IPS-18a (cell line): ENCODE measurements around the gene SUB1.

Source experiments
- H3K27ac ChIP-seq: one replicate; pipeline ENCODE4 v1.5.1; 2013; ENCODE audit warnings: low read length
- H3K27me3 ChIP-seq: one replicate; pipeline ENCODE4 v1.6.1; 2013; ENCODE audit warnings: mild to moderate bottlenecking, low read length; ENCODE audit not compliant: control insufficient read depth, insufficient read depth
- H3K36me3 ChIP-seq: one replicate; pipeline ENCODE4 v1.6.1; 2013; ENCODE audit warnings: low read depth, low read length; ENCODE audit not compliant: control insufficient read depth
- H3K4me1 ChIP-seq: one replicate; pipeline ENCODE4 v1.6.1; 2013; ENCODE audit warnings: low read depth, low read length; ENCODE audit not compliant: control insufficient read depth
- H3K4me3 ChIP-seq: one replicate; pipeline ENCODE4 v1.5.1; 2013; ENCODE audit warnings: low read length
- H3K9ac ChIP-seq: one replicate; pipeline ENCODE4 v1.6.1; 2013; ENCODE audit warnings: mild to moderate bottlenecking, low read length, moderate library complexity
- H3K9me3 ChIP-seq: one replicate; pipeline ENCODE4 v1.6.1; 2013; ENCODE audit warnings: low read depth, low read length; ENCODE audit not compliant: control insufficient read depth

Gene SUB1

DNA sequence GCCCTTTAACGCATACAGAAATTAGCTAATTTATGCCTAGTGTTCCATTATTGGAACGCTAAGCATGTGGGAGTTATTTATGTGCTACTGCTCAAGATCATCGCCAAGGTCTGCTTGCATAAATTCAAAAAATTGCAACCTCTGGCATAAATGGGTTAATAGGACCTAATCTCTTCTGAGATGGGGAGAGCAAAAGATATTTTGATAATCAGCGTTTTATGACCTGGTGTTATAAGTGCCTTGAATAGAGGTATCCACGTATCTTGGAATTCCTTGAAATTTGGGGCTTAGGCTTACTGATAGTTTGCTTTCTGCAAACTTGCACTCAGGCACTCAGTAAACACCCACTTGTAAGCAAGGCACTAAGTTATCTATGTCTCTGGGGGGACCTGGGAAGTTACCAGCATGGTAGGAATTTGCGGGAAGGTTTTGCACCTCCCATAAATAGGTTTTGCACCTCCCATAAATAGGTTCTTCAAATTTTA, 1.8 kb downstream of the SUB1 start:
- Histone ChIP-seq H3K9ac (peak overlapping the region; percentile 95), H3K27ac (no peak overlapping the region), H3K4me3 (peak overlapping the region; percentile 98)

GRCh38 chr5:32589416-32589815, 4.1 kb downstream of the SUB1 start:
- no peak overlapping the region for H3K27ac ChIP-seq
- H3K27me3 ChIP-seq, result no peaks in the 10 kb centered on the region
- no peaks in the 10 kb centered on the region for H3K9me3 ChIP-seq
- H3K4me1 ChIP-seq, result peaks cover 7% of the 10 kb centered on the region
- H3K4me3 ChIP-seq, result no peak overlapping the region
- no peak overlapping the region for H3K9ac ChIP-seq
- peaks cover 48% of the 10 kb centered on the region for H3K36me3 ChIP-seq

More for the DNA sequence above, 1.8 kb downstream of the SUB1 start:
- H3K27me3 ChIP-seq, result no peaks in the 10 kb centered on the region
- no peaks in the 10 kb centered on the region for H3K9me3 ChIP-seq
- peaks cover 17% of the 10 kb centered on the region for H3K4me1 ChIP-seq
- H3K36me3 ChIP-seq, result peaks cover 26% of the 10 kb centered on the region

- H3K4me1 ChIP-seq, result no peaks in the 10 kb centered on the region
- no peak overlapping the region for H3K4me3 ChIP-seq
- H3K9ac ChIP-seq, result no peak overlapping the region
- H3K27ac ChIP-seq, result no peak overlapping the region
- no peaks in the 10 kb centered on the region for H3K27me3 ChIP-seq
- peaks cover 56% of the 10 kb centered on the region for H3K36me3 ChIP-seq
- H3K9me3 ChIP-seq, result no peaks in the 10 kb centered on the region
These were observed 4.8 kb downstream of the SUB1 start for GRCh38 chr5:32589942-32590869.

DNA sequence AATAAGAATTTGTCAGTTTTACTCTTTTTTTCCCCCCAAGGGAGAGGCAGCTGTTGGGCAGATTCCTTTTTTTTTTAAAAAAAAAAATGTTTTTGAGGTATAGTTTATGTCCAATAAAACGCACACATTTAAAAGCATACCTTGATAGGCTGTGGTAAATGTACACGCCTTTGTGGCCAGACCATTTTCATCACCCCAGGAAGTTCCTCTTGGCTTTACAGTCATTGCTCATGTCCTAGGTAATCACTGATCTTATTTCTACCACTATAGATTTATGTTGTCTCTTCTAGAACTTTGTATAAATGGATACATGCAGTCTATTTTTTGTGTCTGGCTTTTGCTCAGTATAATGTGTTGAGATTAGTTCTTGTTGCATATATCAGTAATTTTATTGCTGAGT, 9.8 kb downstream of the SUB1 start:
- Histone ChIP-seq H3K4me1 (no peaks in the 10 kb centered on the region), H3K4me3 (no peak overlapping the region), H3K9ac (no peak overlapping the region), H3K9me3 (no peaks in the 10 kb centered on the region), H3K27me3 (no peaks in the 10 kb centered on the region), H3K27ac (no peak overlapping the region), H3K36me3 (peaks cover 88% of the 10 kb centered on the region)

DNA sequence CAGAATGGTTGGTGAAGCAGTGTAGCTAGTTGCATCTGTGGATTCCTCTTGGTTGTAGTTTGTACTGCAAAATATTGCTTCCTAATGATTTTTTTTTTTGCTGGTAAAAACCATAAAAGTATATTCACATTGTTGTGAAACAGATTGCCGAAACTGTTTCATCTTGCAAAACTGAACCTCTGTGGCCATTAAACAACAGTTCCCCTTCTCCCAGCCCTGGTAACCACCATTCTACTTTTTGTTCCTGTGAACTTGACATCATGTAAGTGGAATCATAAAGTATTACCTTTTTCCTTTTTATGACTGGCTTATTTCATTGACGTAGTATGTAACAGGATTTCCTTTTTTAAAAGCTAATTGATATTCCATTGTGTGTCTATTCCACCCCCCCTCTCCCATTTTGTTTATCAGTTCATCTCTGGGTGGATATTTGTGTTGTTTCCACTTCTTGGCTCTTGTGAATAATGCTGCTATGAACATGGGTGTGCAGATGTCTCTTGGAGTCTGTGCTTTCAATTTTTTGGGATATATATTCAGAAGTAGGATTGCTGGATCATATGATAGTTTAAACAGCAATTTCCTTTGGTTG, 11.8 kb downstream of the SUB1 start:
- no peaks in the 10 kb centered on the region for H3K27me3 ChIP-seq
- H3K36me3 ChIP-seq, result peaks cover 94% of the 10 kb centered on the region
- no peaks in the 10 kb centered on the region for H3K4me1 ChIP-seq
- H3K4me3 ChIP-seq, result no peak overlapping the region
- no peaks in the 10 kb centered on the region for H3K9me3 ChIP-seq
- no peak overlapping the region for H3K27ac ChIP-seq
- no peak overlapping the region for H3K9ac ChIP-seq

- no peaks in the 10 kb centered on the region for H3K4me1 ChIP-seq
- H3K27me3 ChIP-seq, result no peaks in the 10 kb centered on the region
- peaks cover 88% of the 10 kb centered on the region for H3K36me3 ChIP-seq
- H3K9me3 ChIP-seq, result no peaks in the 10 kb centered on the region
- H3K4me3 ChIP-seq, result no peak overlapping the region
- H3K27ac ChIP-seq, result no peak overlapping the region
- H3K9ac ChIP-seq, result no peak overlapping the region
These were observed 13.0 kb downstream of the SUB1 start for GRCh38 chr5:32598260-32598937.

DNA sequence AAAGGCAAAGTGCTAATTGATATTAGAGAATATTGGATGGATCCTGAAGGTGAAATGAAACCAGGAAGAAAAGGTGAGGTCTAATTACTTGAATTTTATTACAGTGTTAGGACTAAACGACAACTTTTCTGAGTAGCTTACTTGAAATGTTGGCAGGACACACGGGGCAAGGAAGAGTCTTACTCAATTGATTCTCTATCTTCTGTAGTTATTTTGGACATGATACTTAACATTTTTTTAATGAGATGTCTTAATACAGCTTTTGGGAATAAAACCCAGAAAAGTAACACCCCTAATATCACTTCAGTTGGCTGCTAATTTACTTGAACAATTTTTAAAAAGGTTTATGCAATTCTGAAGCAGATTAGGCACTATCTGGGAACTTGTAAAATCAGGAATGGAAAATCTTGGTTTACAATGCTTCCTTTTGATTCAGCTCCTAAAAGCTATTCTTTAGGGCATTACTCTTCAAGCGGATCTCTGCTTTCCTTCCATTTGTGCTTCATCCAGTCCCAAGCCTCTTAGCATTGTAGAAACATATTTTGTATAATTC, 13.7 kb downstream of the SUB1 start:
- Histone ChIP-seq H3K27me3 (no peaks in the 10 kb centered on the region), H3K36me3 (peaks cover 84% of the 10 kb centered on the region), H3K9me3 (no peaks in the 10 kb centered on the region), H3K9ac (no peak overlapping the region), H3K27ac (no peak overlapping the region), H3K4me3 (no peak overlapping the region), H3K4me1 (no peaks in the 10 kb centered on the region)

DNA sequence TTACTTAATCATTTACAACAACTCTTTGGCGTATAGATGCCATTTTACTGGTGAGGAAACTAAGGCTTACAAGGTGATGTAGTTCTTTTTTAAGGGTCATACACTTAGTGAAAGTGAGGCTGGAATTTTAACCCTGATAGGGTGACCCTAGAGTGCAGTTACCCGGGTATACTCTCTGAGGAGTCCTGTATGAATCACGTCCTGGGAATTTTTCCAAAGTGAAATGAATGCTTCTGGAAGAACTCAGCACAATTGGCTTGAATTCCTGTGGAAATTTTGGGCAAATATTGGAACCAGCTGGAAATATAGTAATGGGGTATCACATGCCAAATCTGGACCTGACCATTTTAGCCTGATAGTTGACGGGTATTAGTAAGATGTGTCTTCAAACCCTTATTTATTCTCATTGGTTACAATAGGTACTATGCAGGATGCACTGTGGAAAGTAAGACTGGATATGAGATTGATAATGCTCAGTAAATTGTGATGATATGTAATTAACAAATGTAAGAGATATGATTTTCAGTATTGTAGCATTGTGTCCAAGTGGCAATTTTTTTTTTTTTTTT, 14.8 kb downstream of the SUB1 start:
- H3K27me3 ChIP-seq, result no peaks in the 10 kb centered on the region
- H3K27ac ChIP-seq, result no peak overlapping the region
- no peak overlapping the region for H3K4me3 ChIP-seq
- no peaks in the 10 kb centered on the region for H3K4me1 ChIP-seq
- H3K9ac ChIP-seq, result no peak overlapping the region
- peaks cover 75% of the 10 kb centered on the region for H3K36me3 ChIP-seq
- H3K9me3 ChIP-seq, result no peaks in the 10 kb centered on the region

- H3K9ac ChIP-seq, result no peak overlapping the region
- no peak overlapping the region for H3K27ac ChIP-seq
- H3K4me3 ChIP-seq, result no peak overlapping the region
- no peaks in the 10 kb centered on the region for H3K27me3 ChIP-seq
- H3K4me1 ChIP-seq, result no peaks in the 10 kb centered on the region
- no peaks in the 10 kb centered on the region for H3K9me3 ChIP-seq
- H3K36me3 ChIP-seq, result peaks cover 59% of the 10 kb centered on the region
These were observed 16.4 kb downstream of the SUB1 start for GRCh38 chr5:32601623-32602295.

GRCh38 chr5:32602906-32603305, 17.5 kb downstream of the SUB1 start:
- Histone ChIP-seq H3K36me3 (peaks cover 49% of the 10 kb centered on the region), H3K27ac (no peak overlapping the region), H3K9me3 (no peaks in the 10 kb centered on the region)

More at GRCh38 chr5:32602906-32603305, 17.5 kb downstream of the SUB1 start:
- Histone ChIP-seq H3K27me3 (no peaks in the 10 kb centered on the region), H3K4me3 (no peak overlapping the region), H3K9ac (no peak overlapping the region), H3K4me1 (no peaks in the 10 kb centered on the region)
